ENCODE data around the gene KRTAP10-5.
"Not testable (repeated sequence)": the region's sequence is repeated elsewhere in the genome, so short reads cannot be mapped to it uniquely, and the experiment has no call there.

KRTAP10-5 gene

GRCh38 chr21:44603911-44604310 lies 23.5 kb upstream of the KRTAP10-5 start:
- Histone ChIP-seq H3K36me3 (ENCODE audit: control insufficient read depth, insufficient read depth, low read length) (no peaks in the 10 kb centered on the region), H3K9ac (ENCODE audit: low read length) (no peak overlapping the region), H3K9me3 (ENCODE audit: control insufficient read depth, low read length) (no peaks in the 10 kb centered on the region), H3K4me1 (ENCODE audit: control insufficient read depth, insufficient read depth, low read length) (no peaks in the 10 kb centered on the region), H3K4me3 (ENCODE audit: low read length) (no peak overlapping the region), H3K27me3 (ENCODE audit: control insufficient read depth, insufficient read depth, low read length) (peaks cover 3% of the 10 kb centered on the region)

- Histone ChIP-seq H3K27me3 (ENCODE audit: control insufficient read depth, insufficient read depth, low read length) (peaks cover 3% of the 10 kb centered on the region), H3K36me3 (ENCODE audit: control insufficient read depth, insufficient read depth, low read length) (no peaks in the 10 kb centered on the region), H3K9me3 (ENCODE audit: control insufficient read depth, low read length) (no peaks in the 10 kb centered on the region), H3K4me3 (ENCODE audit: low read length) (no peak overlapping the region), H3K9ac (ENCODE audit: low read length) (no peak overlapping the region), H3K4me1 (ENCODE audit: control insufficient read depth, insufficient read depth, low read length) (no peaks in the 10 kb centered on the region)
Observed at GRCh38 chr21:44603109-44603875, 22.9 kb upstream of the KRTAP10-5 start.

DNA sequence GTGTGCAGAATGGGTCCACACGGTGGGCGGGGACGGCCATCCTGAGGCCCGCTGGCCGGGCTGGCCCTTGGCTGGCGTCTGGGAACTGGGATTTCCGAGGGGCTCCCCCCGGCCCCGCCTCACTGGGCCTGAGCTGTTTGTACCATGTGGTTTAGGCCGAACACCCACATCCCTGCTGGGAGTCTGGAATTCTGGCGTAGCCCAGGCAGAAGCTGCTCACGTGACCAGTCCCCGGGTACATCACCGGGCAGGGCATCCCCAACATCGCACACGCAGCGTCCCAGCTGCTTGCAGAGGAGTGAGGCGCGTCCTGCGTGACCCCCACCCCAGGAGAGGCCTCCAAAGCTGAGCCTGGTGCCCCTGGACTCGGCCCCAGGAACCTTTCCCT lies 22.1 kb upstream of the KRTAP10-5 start:
- no peak overlapping the region for H3K9ac ChIP-seq (ENCODE audit: low read length)
- no peak overlapping the region for H3K4me3 ChIP-seq (ENCODE audit: low read length)
- no peaks in the 10 kb centered on the region for H3K36me3 ChIP-seq (ENCODE audit: control insufficient read depth, insufficient read depth, low read length)
- H3K4me1 ChIP-seq (ENCODE audit: control insufficient read depth, insufficient read depth, low read length): no peaks in the 10 kb centered on the region
- no peaks in the 10 kb centered on the region for H3K9me3 ChIP-seq (ENCODE audit: control insufficient read depth, low read length)
- H3K27me3 ChIP-seq (ENCODE audit: control insufficient read depth, insufficient read depth, low read length): peaks cover 3% of the 10 kb centered on the region

DNA sequence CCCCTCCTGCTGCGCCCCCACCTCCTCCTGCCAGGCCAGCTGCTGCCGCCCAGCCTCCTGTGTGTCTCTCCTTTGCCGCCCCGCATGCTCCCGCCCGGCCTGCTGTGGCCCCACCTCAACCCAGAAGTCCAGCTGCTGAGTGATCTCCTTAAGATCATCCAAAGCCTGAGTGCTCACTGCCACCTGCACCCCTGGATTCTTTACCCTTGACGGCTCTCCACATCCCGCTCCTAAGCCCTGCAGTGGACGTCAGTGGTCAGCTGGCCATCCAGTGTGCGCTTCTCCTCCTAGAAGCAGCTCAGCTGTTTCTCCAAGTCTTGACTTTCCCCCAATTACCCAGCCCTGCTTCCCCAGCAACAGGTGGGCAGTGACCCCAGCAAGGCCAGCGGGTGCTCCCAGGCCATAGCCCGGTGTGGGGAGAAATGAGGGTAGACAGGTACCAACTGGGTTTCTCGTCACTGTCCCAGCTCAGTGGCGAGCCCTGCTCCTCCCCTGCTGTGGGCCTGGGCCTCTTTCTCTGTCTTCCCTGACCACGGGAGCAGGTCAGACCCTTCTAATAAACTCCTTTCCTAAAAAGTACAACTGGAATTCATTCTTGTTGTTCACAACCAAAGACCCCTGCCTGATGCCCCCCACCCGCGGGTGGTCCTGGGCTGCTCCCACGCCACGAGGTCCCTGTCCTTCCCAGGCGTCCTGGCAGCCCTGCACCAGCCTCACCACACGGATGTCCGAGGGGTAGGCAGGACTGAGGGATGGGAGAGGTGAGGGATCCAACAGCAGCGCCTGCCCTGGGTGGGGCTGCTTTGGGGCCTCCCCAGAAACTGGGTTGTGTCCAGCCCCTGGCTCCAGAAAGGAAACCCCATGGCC lies 21.4 kb upstream of the KRTAP10-5 start:
- Histone ChIP-seq H3K27me3 (ENCODE audit: control insufficient read depth, insufficient read depth, low read length) (peaks cover 3% of the 10 kb centered on the region), H3K9ac (ENCODE audit: low read length) (no peak overlapping the region), H3K4me3 (ENCODE audit: low read length) (no peak overlapping the region), H3K9me3 (ENCODE audit: control insufficient read depth, low read length) (no peaks in the 10 kb centered on the region), H3K36me3 (ENCODE audit: control insufficient read depth, insufficient read depth, low read length) (no peaks in the 10 kb centered on the region), H3K4me1 (ENCODE audit: control insufficient read depth, insufficient read depth, low read length) (no peaks in the 10 kb centered on the region)

DNA sequence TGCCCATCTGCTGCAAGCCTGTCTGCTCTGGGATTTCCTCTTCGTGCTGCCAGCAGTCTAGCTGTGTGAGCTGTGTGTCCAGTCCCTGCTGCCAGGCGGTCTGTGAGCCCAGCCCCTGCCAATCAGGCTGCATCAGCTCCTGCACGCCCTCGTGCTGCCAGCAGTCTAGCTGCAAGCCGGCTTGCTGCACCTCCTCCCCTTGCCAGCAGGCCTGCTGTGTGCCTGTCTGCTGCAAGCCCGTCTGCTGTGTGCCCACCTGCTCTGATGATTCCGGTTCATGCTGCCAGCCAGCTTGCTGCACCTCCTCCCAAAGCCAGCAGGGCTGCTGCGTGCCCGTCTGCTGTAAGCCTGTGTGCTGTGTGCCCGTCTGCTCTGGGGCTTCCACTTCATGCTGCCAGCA lies 20.7 kb upstream of the KRTAP10-5 start:
- H3K9ac ChIP-seq (ENCODE audit: low read length); H3K4me3 ChIP-seq (ENCODE audit: low read length); H3K36me3 ChIP-seq (ENCODE audit: control insufficient read depth, insufficient read depth, low read length); H3K27me3 ChIP-seq (ENCODE audit: control insufficient read depth, insufficient read depth, low read length); H3K9me3 ChIP-seq (ENCODE audit: control insufficient read depth, low read length); H3K4me1 ChIP-seq (ENCODE audit: control insufficient read depth, insufficient read depth, low read length): not testable (repeated sequence)

- not testable (repeated sequence) for H3K9ac ChIP-seq (ENCODE audit: low read length); H3K4me3 ChIP-seq (ENCODE audit: low read length); H3K27me3 ChIP-seq (ENCODE audit: control insufficient read depth, insufficient read depth, low read length); H3K4me1 ChIP-seq (ENCODE audit: control insufficient read depth, insufficient read depth, low read length); H3K36me3 ChIP-seq (ENCODE audit: control insufficient read depth, insufficient read depth, low read length); H3K9me3 ChIP-seq (ENCODE audit: control insufficient read depth, low read length)
Observed at GRCh38 chr21:44600118-44600978, 19.9 kb upstream of the KRTAP10-5 start, which contains the start of gene KRTAP10-7. Gene KRTAP10-7, plus strand, starts transcription at chr21:44600597. Its CDS starts 25 bp downstream, at chr21:44600622.

DNA sequence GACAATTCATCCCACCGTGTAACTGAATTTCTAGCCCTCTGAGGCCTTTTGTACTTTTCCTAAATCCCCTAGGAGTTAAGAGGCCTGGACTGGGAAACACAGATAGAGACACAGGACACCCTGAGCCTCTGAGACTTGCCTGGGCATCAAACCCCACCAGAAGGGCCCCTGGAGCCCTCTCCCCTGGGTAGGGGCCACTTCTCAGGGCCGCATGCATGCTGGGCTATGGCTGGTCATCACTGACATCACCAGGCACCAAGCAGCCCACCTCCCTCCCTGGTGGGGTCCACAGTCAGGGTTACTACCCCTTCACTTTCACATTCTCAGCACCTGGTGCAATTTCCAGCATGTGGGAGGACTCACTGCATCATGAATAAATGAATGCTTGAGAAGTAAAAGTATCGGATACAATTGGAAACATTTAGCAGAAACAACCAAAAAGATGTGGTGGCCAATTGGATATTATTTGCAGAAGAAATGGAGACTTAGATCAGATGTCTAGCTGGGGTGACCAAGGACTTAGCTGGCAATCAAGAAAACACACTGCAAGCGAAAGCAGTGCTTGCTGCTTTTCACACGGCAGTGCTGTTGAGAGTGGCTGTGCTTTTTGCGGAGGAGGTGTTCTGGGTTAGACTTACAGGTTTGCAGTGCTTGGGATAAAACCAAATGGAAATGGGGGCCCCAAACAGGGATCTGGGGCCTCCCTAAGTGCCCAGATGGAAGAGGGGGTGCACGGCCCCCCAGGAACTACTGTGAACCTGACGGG lies 19.0 kb upstream of the KRTAP10-5 start:
- no peak overlapping the region for H3K4me3 ChIP-seq (ENCODE audit: low read length)
- peaks cover 3% of the 10 kb centered on the region for H3K27me3 ChIP-seq (ENCODE audit: control insufficient read depth, insufficient read depth, low read length)
- H3K4me1 ChIP-seq (ENCODE audit: control insufficient read depth, insufficient read depth, low read length): no peaks in the 10 kb centered on the region
- no peaks in the 10 kb centered on the region for H3K9me3 ChIP-seq (ENCODE audit: control insufficient read depth, low read length)
- H3K9ac ChIP-seq (ENCODE audit: low read length): no peak overlapping the region
- no peaks in the 10 kb centered on the region for H3K36me3 ChIP-seq (ENCODE audit: control insufficient read depth, insufficient read depth, low read length)

- H3K27me3 ChIP-seq (ENCODE audit: control insufficient read depth, insufficient read depth, low read length): peaks cover 7% of the 10 kb centered on the region
- H3K4me1 ChIP-seq (ENCODE audit: control insufficient read depth, insufficient read depth, low read length): no peaks in the 10 kb centered on the region
- H3K36me3 ChIP-seq (ENCODE audit: control insufficient read depth, insufficient read depth, low read length): no peaks in the 10 kb centered on the region
- no peak overlapping the region for H3K4me3 ChIP-seq (ENCODE audit: low read length)
- H3K9me3 ChIP-seq (ENCODE audit: control insufficient read depth, low read length): no peaks in the 10 kb centered on the region
- H3K9ac ChIP-seq (ENCODE audit: low read length): no peak overlapping the region
Observed at GRCh38 chr21:44598061-44598460, 17.7 kb upstream of the KRTAP10-5 start.

DNA sequence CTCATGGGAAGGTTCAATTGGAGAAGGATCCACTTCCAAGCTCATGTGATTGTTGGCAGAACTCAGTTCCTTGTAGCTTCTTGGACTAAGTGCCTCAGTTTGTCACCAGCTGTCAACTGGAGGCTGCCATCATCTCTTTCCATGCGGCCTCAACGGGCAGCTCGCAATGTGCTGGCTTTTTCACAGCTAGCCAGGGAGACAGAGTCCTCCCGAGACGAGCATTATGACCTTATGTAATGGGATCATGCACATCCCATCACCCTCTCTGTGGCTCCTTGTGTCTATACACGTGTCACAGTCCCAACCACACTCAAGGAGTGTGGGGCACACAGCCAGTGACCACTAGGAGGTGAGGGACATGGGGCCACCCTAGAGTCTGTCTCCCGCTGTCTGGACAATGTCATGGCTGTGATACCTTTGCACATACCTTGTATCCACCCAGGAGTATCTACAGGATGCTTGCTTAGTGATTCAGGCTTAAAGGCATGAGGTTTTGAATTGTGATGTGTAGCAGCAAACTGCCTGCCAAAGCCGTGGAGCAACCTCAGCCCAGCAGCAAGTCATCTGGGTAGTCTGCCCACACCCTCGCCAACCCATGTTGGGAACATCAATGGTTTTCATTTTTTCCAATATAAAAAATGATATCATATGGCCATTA lies 15.8 kb upstream of the KRTAP10-5 start:
- H3K9ac ChIP-seq (ENCODE audit: low read length): no peak overlapping the region
- no peaks in the 10 kb centered on the region for H3K9me3 ChIP-seq (ENCODE audit: control insufficient read depth, low read length)
- no peaks in the 10 kb centered on the region for H3K4me1 ChIP-seq (ENCODE audit: control insufficient read depth, insufficient read depth, low read length)
- no peaks in the 10 kb centered on the region for H3K36me3 ChIP-seq (ENCODE audit: control insufficient read depth, insufficient read depth, low read length)
- H3K27me3 ChIP-seq (ENCODE audit: control insufficient read depth, insufficient read depth, low read length): peaks cover 11% of the 10 kb centered on the region
- no peak overlapping the region for H3K4me3 ChIP-seq (ENCODE audit: low read length)

GRCh38 chr21:44595524-44595923 lies 15.1 kb upstream of the KRTAP10-5 start:
- Histone ChIP-seq H3K4me1 (ENCODE audit: control insufficient read depth, insufficient read depth, low read length) (no peaks in the 10 kb centered on the region), H3K36me3 (ENCODE audit: control insufficient read depth, insufficient read depth, low read length) (no peaks in the 10 kb centered on the region), H3K4me3 (ENCODE audit: low read length) (no peak overlapping the region), H3K27me3 (ENCODE audit: control insufficient read depth, insufficient read depth, low read length) (peaks cover 11% of the 10 kb centered on the region), H3K9ac (ENCODE audit: low read length) (no peak overlapping the region), H3K9me3 (ENCODE audit: control insufficient read depth, low read length) (no peaks in the 10 kb centered on the region)

- Histone ChIP-seq H3K9me3 (ENCODE audit: control insufficient read depth, low read length) (no peaks in the 10 kb centered on the region), H3K36me3 (ENCODE audit: control insufficient read depth, insufficient read depth, low read length) (no peaks in the 10 kb centered on the region), H3K9ac (ENCODE audit: low read length) (no peak overlapping the region), H3K27me3 (ENCODE audit: control insufficient read depth, insufficient read depth, low read length) (peaks cover 11% of the 10 kb centered on the region), H3K4me1 (ENCODE audit: control insufficient read depth, insufficient read depth, low read length) (no peaks in the 10 kb centered on the region), H3K4me3 (ENCODE audit: low read length) (no peak overlapping the region)
Observed at GRCh38 chr21:44594406-44594916, 14.1 kb upstream of the KRTAP10-5 start.
